ENCODE data around the gene ZC2HC1B. TPM values are rescaled to one million over a fixed set of nuclear protein-coding genes. Genes with fewer than 3 reads are reported as not detected.

The ZC2HC1B gene
- total and polyA plus RNA-seq, 4 donors, result not detected

DNA sequence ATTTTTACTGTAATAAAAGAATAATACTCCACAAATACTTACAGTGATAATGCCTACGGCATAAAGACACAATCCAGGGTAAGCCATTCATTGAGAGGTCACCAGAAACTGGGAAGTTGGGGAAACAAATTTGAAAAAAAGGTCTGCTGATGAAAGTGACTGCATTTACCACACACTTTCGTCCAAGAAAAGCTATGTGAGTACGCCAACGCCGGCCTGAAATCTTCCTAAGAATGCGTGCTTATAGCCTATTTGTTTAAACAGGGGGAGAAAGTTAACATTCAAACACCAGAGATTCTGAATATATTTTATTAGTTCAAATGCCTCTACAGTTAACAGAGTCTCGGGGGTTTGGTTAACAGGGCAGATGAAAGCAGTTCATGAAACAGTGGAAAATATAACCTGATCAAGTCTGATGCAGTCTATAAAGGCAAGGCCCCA lies 21.8 kb upstream of the ZC2HC1B start:
- Histone ChIP-seq H3K27me3 (ENCODE audit: control insufficient read depth in 4 of 4, insufficient read depth in 4 of 4, low read length in 3 of 4) (no peaks in the 10 kb centered on the region), H3K4me1 (ENCODE audit: control insufficient read depth in 4 of 4, insufficient read depth in 4 of 4, low read length in 3 of 4) (peaks cover 0 to 14% (median 10%) of the 10 kb centered on the region in 4 donors), H3K4me3 (ENCODE audit: low read depth in 1 of 3, low read length in 3 of 3) (peak overlapping the region; percentile 77 to 95 (median 91)), H3K9me3 (ENCODE audit: control insufficient read depth in 4 of 4, low read length in 3 of 4) (no peaks in the 10 kb centered on the region), H3K27ac (ENCODE audit: low read depth in 1 of 2, low read length in 2 of 2) (peak overlapping the region; percentile 89), H3K9ac (ENCODE audit: low read depth in 1 of 2, low read length in 2 of 2) (peak overlapping the region; percentile 94 to 98), H3K36me3 (ENCODE audit: control insufficient read depth in 4 of 4, insufficient read depth in 3 of 4, low read depth in 1 of 4, low read length in 3 of 4) (peaks cover 10 to 27% (median 21%) of the 10 kb centered on the region in 4 donors)
- no peak for DNase-seq (ENCODE audit: low spot score)
- WGBS, result 42% methylated on average over 7 of the region's 7 CpGs
- TF ChIP-seq, protein P1, sequence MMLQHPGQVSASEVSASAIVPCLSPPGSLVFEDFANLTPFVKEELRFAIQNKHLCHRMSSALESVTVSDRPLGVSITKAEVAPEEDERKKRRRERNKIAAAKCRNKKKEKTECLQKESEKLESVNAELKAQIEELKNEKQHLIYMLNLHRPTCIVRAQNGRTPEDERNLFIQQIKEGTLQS (IDR thresholded peaks at IDR 0.05), result no peak
- TF ChIP-seq, protein P2, sequence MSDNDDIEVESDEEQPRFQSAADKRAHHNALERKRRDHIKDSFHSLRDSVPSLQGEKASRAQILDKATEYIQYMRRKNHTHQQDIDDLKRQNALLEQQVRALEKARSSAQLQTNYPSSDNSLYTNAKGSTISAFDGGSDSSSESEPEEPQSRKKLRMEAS (IDR thresholded peaks at IDR 0.05), result no peak
- TF ChIP-seq ZBTB33 (IDR thresholded peaks at IDR 0.05), result no peak
- TF ChIP-seq FOXA2 (IDR thresholded peaks at IDR 0.05), result no peak
- TF ChIP-seq TAF1 (conservative IDR thresholded peaks at IDR 0.05), result no peak
- TF ChIP-seq YY1 (IDR thresholded peaks at IDR 0.05), result no peak
- no peak for TF ChIP-seq GABPA (IDR thresholded peaks at IDR 0.05 in 1 of 2, conservative IDR thresholded peaks at IDR 0.05 in 1 of 2)
- no peak for TF ChIP-seq CTCF (IDR thresholded peaks at IDR 0.05; ENCODE audit: low read depth, low read length, missing input control)
- TF ChIP-seq HNF4G (IDR thresholded peaks at IDR 0.05), result no peak
- no peak for TF ChIP-seq SP1 (IDR thresholded peaks at IDR 0.05)
- no peak for TF ChIP-seq FOXA1 (IDR thresholded peaks at IDR 0.05)
- TF ChIP-seq RXRA (IDR thresholded peaks at IDR 0.05), result no peak
- no peak for TF ChIP-seq EGR1 (IDR thresholded peaks at IDR 0.05; ENCODE audit: low read depth in 2 of 2)
- TF ChIP-seq, protein P3, sequence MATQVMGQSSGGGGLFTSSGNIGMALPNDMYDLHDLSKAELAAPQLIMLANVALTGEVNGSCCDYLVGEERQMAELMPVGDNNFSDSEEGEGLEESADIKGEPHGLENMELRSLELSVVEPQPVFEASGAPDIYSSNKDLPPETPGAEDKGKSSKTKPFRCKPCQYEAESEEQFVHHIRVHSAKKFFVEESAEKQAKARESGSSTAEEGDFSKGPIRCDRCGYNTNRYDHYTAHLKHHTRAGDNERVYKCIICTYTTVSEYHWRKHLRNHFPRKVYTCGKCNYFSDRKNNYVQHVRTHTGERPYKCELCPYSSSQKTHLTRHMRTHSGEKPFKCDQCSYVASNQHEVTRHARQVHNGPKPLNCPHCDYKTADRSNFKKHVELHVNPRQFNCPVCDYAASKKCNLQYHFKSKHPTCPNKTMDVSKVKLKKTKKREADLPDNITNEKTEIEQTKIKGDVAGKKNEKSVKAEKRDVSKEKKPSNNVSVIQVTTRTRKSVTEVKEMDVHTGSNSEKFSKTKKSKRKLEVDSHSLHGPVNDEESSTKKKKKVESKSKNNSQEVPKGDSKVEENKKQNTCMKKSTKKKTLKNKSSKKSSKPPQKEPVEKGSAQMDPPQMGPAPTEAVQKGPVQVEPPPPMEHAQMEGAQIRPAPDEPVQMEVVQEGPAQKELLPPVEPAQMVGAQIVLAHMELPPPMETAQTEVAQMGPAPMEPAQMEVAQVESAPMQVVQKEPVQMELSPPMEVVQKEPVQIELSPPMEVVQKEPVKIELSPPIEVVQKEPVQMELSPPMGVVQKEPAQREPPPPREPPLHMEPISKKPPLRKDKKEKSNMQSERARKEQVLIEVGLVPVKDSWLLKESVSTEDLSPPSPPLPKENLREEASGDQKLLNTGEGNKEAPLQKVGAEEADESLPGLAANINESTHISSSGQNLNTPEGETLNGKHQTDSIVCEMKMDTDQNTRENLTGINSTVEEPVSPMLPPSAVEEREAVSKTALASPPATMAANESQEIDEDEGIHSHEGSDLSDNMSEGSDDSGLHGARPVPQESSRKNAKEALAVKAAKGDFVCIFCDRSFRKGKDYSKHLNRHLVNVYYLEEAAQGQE (IDR thresholded peaks at IDR 0.05), result no peak
- TF ChIP-seq HNF4A (conservative IDR thresholded peaks at IDR 0.05), result no peak
- no peak for TF ChIP-seq JUND (IDR thresholded peaks at IDR 0.05)
- TF ChIP-seq RAD21 (IDR thresholded peaks at IDR 0.05), result no peak

All from liver (tissue), 9 donors.